Measurements from ENCODE around the gene SMG9.

GRCh38 chr19:43769256-43769655 lies 14.5 kb upstream of the SMG9 start:
- TF ChIP-seq ZNF530 (tag by site-specific recombination; IDR thresholded peaks at IDR 0.05; ENCODE audit: low read depth) (no peak), CTCF (tag by site-specific recombination; IDR thresholded peaks at IDR 0.05) (no peak), TCF7L2 (IDR thresholded peaks at IDR 0.05; ENCODE audit: borderline replicate concordance, low read depth, low read length) (no peak), ZNF48 (tag by site-specific recombination; IDR thresholded peaks at IDR 0.05) (no peak)
- TF ChIP-seq, protein P1, sequence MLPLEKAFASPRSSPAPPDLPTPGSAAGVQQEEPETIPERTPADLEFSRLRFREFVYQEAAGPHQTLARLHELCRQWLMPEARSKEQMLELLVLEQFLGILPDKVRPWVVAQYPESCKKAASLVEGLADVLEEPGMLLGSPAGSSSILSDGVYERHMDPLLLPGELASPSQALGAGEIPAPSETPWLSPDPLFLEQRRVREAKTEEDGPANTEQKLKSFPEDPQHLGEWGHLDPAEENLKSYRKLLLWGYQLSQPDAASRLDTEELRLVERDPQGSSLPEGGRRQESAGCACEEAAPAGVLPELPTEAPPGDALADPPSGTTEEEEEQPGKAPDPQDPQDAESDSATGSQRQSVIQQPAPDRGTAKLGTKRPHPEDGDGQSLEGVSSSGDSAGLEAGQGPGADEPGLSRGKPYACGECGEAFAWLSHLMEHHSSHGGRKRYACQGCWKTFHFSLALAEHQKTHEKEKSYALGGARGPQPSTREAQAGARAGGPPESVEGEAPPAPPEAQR (tag by site-specific recombination; IDR thresholded peaks at IDR 0.05): no peak
- TF ChIP-seq, protein P2, sequence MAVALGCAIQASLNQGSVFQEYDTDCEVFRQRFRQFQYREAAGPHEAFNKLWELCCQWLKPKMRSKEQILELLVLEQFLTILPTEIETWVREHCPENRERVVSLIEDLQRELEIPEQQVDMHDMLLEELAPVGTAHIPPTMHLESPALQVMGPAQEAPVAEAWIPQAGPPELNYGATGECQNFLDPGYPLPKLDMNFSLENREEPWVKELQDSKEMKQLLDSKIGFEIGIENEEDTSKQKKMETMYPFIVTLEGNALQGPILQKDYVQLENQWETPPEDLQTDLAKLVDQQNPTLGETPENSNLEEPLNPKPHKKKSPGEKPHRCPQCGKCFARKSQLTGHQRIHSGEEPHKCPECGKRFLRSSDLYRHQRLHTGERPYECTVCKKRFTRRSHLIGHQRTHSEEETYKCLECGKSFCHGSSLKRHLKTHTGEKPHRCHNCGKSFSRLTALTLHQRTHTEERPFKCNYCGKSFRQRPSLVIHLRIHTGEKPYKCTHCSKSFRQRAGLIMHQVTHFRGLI (tag by site-specific recombination; IDR thresholded peaks at IDR 0.05): no peak
- TF ChIP-seq, protein P3, sequence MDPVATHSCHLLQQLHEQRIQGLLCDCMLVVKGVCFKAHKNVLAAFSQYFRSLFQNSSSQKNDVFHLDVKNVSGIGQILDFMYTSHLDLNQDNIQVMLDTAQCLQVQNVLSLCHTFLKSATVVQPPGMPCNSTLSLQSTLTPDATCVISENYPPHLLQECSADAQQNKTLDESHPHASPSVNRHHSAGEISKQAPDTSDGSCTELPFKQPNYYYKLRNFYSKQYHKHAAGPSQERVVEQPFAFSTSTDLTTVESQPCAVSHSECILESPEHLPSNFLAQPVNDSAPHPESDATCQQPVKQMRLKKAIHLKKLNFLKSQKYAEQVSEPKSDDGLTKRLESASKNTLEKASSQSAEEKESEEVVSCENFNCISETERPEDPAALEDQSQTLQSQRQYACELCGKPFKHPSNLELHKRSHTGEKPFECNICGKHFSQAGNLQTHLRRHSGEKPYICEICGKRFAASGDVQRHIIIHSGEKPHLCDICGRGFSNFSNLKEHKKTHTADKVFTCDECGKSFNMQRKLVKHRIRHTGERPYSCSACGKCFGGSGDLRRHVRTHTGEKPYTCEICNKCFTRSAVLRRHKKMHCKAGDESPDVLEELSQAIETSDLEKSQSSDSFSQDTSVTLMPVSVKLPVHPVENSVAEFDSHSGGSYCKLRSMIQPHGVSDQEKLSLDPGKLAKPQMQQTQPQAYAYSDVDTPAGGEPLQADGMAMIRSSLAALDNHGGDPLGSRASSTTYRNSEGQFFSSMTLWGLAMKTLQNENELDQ (tag by site-specific recombination; IDR thresholded peaks at IDR 0.05; ENCODE audit: low read depth): no peak
